Right ventricle myocardium inferior (tissue), 1 donor: Measurements from ENCODE around the gene CKMT2. TPM values are rescaled to one million over a fixed set of nuclear protein-coding genes. Genes with fewer than 3 reads are reported as not detected.
A peak's percentile ranks its signal among the peaks of the same experiment; 100 is the strongest.
"Not testable (repeated sequence)": the region's sequence is repeated elsewhere in the genome, so short reads cannot be mapped to it uniquely, and the experiment has no call there.

ENCODE experiments used
- ATAC-seq: fragments of 200-7000 bp; cut with Tn5 transposase; one replicate; pipeline ENCODE4 v1.9.1; 2020; ENCODE audit warnings: mild to moderate bottlenecking, moderate library complexity
- DNase-seq: peaks from one replicate; pipeline ENCODE4 v3.0.0; 2021; ENCODE audit errors: missing footprints
- intact Hi-C: fragments of 100-400 bp; cut with DNase I; formaldehyde crosslinking; loops from one replicate; pipeline ENCODE4 v1.11.0; 2022
- total RNA-seq: library from RNA; stranded (reverse); fragmentation: NEBNext Ultra II Directional; extraction: Animal tissue kit (Norgen Biotek cat#: 25700); gene quantifications from one replicate; pipeline ENCODE4 v1.2.1, GENCODE V29; 2021
- donor health status: DM: no; HTN: yes; CAD: no; lungs with severe emphysema.

The CKMT2 gene
- total RNA-seq, 1 donor from 2014 or later = 1,804 TPM

DNA sequence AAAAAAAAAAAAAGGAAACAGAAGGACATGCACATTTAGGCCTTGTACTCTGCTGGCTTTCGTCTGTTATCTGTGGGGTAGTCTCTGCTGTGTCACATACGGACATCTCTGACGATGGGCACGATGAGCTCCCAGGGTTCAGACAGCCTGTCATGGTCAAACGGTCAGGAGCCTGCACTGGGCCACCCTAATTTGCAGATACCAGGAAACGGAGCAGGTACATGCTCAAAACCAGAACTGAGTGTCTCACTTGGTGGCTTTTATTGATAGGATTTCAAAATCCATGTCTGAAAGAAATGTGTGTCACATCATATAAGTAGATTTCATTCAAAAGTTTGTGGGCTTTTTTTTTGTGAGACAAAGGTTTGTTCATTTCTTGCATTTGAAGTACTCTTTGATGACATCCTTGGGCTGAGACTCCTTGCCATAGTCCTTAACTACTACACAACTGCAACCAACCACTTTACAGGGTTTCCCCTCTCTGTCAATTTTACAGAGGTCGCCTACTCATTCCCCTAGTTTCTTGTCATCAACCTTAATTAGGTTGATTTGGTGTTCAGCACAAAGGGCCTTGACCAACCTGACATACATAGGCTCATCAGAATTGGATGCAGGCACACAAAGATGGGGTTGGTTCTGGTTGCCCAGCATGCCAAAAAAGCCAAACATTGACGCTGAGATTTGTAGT lies 9.0 kb downstream of the CKMT2 start:
- ATAC-seq (no peak), DNase-seq (no peak)
- intact Hi-C loops = no loop called here

DNA sequence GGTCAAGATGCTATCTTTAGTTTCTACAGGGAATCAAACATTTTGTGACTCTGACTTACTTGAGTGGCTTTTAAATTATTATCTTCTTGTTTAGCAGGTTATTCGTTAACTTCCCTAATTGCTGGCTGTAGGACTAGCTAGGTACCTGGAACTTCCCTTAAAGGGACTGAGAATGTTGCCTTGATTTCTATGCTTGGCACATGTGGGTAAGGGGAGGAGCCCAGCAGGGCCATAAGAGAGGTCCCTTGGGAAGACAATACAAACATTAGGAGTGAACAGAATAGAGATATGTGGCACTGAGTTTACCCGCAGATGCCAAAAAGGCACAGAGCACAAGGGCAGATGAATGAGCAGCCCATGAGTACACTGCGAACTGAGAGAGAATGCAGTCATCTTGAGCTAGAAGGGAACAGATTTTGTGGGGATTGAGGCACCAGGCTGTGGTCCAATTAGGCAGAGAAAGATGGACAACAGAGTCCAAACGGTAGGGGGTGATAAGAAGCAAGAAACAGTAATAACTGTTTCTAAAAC lies 9.8 kb downstream of the CKMT2 start:
- DNase-seq (no peak), ATAC-seq (peak; percentile 35)
- intact Hi-C loops = no loop called here

DNA sequence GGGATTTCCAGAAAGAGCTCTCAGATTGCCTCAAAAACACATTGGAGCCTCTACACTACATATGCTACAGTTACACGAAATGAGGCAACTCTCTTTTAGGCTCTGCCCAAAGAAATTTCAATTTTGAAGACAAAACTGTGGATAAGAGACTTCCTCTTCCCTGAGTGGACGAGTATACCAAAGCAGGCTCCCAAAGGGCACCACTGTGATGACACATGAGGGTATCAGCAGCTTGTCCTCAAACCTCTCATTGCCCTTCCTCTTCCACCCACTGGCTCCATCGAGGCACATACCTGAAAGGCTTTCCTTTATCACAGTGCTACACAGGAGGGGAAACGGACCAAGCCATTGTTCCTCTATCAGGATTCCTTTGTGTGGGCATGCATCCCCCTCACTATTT lies 11.3 kb downstream of the CKMT2 start:
- intact Hi-C loops = no loop called here
- ATAC-seq = no peak

DNA sequence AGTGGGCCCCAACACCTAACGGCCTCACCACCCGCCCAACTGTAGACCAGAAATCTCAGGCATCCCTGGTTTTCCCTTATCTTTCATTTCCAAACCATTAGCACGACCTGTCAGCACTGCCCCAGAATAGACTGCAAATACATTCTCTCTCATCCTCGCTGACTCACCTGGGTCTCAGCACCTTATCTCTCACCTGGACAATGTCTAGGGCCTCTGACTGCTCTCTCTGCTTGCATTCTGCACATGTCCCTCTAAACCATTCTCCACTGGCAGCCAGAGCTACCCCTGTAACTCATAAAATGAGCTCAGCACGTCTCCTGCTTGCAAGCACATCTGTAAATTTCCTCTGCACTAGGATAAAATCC lies 12.7 kb downstream of the CKMT2 start:
- no peak for DNase-seq
- intact Hi-C loops = no loop called here
- no peak for ATAC-seq

More for the DNA sequence above, 11.3 kb downstream of the CKMT2 start:
- DNase-seq = no peak

DNA sequence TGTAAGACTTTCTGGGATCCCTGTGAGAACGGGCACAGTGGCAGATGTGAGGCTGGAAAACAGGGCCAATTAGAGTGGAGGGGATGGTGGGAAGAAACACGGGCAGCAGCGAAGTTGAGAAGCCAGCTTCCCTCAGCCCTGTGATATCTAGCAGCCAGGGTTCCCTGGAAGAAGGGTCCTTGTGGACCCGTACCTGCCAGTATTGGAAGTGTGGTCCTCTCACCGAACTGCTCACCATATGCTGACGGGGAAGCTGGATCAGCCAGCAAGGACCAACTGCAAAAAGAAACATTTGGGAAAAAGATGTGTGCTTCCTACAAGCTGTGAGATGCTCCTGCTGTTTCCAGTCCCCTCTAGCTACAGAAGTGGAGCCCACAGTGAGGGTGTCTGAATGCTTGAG lies 13.6 kb downstream of the CKMT2 start:
- ATAC-seq (no peak), DNase-seq (no peak)
- intact Hi-C loops = no loop called here

DNA sequence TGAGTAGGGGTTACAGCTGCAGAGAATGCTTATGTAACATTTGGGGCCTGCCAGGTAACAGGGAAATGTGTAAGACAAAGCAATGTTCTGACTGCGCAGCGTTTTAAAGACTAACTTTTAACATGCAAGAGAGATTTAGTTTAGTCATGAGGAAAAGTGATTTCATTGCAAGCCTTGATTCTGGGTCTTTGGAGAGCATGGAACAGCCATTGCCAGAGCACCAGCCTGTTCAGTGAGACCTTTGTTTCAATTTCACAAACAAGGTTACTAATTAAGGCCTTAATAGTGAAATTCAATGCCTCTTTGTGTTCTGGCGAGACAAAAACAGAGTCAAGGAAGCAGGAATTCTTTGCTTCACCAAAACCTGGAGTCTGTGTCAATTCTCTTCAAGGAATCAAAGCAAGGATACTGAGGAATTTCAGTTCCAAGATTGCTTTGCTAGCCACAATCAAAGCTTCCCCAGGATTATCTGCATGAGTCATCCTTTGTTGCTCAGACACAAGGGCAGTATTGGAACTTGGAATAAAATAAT lies 14.4 kb downstream of the CKMT2 start:
- ATAC-seq = no peak
- intact Hi-C loops = no loop called here

DNA sequence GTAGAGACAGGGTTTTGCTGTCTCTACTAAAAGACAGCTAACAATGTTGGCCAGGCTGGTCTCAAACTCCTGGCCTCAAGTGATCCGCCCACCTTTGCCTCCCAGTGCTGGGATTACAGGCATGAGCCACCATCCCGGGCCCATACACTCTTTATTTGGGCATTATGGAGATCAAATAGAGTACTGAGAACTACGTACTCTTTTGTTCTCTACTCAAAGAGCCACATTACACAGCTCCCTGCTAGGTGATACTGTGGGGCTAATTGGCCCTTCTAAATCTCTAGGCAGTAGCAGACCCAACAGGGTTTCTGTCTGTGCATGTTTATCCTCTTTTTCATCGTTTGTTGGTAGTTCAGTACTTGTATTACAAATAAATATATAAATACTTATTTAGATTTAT lies 16.1 kb downstream of the CKMT2 start:
- ATAC-seq (no peak), DNase-seq (no peak)
- intact Hi-C loops = no loop called here

More for the DNA sequence above, 14.4 kb downstream of the CKMT2 start:
- no peak for DNase-seq

DNA sequence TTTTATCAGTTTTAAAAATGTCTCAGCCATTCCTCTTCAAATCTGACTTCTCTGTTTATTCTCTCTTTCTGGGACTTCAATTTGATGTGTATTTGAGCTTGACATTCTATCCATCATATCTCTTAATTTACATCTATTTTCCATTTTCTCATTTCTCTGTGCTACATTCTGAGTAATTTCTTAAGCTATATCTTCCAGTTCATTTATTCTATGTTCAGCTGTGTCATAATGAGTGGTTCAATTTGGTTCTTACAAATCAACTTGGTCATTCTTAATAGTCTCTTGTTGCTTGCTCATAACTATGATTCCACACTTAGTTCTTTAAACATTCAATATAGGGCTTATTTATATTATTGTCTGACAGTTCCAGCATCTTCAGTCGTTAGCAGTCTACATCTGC lies 16.9 kb downstream of the CKMT2 start:
- no peak for ATAC-seq
- intact Hi-C loops = no loop called here
- no peak for DNase-seq

DNA sequence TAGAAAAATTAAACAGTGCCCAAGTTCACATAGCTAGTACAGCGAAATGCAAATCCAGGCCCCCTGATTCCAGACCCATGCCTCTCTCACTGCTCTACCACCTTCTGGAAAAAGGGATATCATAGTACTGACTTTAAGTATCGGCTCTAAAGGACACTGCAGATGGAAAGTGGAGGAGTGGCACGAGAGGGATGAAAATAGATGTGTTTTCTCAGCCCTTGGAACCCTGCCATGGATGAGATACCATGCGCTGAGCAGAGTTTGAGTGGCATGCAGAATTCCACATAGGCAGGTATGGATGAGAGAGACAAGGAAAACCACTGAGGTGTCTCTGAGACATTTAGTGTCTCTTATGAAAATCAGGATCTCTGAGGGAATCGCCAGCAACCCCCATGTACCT lies 18.8 kb downstream of the CKMT2 start:
- DNase-seq = no peak
- intact Hi-C loops = loop anchor here (2.0 kb wide), 1 partner anchor 13 kb away; no protein-coding TSS in a partner anchor
- ATAC-seq = peak; percentile 56

DNA sequence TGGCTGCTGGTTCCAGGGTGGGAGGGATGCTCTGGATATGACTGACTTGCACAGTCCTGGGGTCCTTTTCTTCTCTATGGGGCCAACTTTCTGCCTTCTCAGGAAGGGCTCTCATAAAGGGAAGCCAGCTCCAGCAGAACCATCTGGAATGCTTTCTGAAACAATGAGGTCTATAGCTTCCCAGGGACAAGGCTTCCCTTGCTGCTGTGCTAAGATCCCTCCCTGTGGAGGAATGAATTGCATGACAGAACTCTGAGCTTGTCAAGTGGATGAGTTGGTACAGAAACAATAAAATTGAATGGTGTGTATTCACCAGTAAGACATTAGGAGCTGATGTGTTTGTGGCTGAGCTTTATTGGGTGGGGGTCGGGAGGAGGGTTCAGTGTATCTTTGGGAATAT lies 19.8 kb downstream of the CKMT2 start:
- ATAC-seq (no peak), DNase-seq (no peak)
- intact Hi-C loops = loop anchor here (2.0 kb wide), 1 partner anchor 14 kb away; no protein-coding TSS in a partner anchor

DNA sequence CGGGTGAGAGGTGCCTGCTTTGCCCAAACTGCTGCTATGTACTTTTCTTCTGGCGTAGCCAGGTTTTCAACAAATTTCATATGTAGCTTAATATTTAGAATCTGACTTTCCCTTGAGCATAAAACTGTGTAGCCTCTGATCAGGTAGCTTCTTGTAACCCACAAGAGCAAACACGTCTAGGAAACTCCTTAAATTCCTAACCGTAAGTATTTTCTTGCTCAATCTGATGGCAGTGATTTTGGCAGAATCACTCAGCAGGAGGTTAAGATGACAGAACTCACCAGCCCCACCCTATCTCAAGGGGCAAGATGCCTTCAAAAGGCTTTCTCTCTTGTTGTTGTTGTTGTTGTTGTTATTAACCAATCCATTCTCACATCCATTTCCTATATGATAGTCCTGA lies 20.8 kb downstream of the CKMT2 start:
- DNase-seq = no peak
- intact Hi-C loops = loop anchor here (2.0 kb wide), 1 partner anchor 15 kb away; no protein-coding TSS in a partner anchor

DNA sequence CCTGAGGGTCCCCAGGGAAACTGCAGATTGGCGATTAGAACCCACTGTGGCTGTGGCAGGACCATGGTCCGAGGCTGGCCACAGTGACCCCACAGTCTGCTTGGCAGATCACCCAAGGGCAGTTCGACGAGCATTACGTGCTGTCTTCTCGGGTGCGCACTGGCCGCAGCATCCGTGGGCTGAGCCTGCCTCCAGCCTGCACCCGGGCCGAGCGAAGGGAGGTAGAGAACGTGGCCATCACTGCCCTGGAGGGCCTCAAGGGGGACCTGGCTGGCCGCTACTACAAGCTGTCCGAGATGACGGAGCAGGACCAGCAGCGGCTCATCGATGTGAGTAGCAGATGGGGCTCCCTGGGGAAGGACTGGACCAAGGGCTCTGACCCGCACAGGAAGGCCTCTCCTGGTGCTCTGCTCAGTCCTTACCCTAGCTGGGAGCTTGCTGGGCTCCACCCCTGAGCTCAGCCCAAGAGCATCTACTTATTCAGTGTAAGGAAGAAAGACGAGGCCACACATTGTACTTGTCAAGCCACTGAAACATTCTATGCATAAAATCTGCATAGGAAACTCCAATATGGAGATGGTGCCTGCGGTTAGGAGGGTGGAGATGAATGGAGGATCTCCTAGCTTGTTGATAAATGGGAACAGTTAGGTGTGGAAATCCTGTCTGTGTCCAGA lies 21.9 kb downstream of the CKMT2 start:
- DNase-seq = no peak
- no peak for ATAC-seq
- intact Hi-C loops = no loop called here

More for the DNA sequence above, 20.8 kb downstream of the CKMT2 start:
- no peak for ATAC-seq

DNA sequence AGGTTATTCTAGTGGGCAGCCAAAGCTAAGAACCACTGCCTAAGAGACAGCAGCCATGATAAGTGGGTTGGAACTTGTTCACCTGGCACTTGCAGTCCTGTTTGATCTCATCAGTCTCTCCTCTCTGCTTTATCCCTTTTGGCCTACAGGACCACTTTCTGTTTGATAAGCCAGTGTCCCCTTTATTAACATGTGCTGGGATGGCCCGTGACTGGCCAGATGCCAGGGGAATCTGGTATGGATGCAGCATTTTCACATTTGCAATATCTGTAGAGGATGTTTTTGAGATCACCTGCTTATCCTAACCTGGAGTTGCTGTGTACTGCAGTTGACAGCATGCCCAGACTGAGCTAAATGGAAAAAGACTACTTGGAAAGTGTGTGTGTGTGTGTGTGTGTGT lies 23.6 kb downstream of the CKMT2 start:
- intact Hi-C loops = no loop called here
- no peak for DNase-seq
- ATAC-seq = no peak

DNA sequence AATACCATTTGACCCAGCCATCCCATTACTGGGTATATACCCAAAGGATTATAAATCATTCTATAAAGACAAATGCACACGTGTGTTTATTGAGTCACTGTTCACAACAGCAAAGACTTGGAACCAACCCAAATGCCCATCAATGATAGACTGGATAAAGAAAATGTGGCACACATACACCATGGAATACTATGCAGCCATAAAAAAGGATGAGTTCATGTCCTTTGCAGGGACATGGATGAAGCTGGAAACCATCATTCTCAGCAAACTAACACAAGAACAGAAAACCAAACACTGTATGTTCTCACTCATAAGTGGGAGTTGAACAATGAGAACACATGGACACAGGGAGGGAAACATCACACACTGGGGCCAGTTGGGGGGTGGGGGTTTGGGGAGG lies 29.7 kb downstream of the CKMT2 start:
- ATAC-seq, DNase-seq, intact Hi-C loops: not testable (repeated sequence)

DNA sequence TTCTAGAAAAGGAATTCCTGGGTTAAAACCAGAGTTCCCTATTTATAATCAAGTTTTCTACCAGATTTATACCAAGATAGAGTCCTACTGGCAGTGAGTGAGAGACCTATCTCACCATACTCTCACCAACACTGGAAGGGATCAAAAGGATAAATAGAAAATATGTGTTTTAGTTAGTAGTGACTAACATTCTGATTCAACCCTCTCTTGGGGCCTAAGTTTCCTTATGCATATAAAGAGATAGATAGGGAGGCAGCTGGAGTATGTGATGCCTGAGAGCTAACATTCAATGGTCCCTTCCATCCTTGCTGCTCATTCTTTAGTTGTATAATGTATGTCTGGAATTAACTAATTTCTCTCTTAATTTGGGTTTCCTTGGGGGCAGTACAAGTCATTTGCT lies 32.0 kb downstream of the CKMT2 start:
- no peak for DNase-seq
- intact Hi-C loops = no loop called here
- no peak for ATAC-seq

DNA sequence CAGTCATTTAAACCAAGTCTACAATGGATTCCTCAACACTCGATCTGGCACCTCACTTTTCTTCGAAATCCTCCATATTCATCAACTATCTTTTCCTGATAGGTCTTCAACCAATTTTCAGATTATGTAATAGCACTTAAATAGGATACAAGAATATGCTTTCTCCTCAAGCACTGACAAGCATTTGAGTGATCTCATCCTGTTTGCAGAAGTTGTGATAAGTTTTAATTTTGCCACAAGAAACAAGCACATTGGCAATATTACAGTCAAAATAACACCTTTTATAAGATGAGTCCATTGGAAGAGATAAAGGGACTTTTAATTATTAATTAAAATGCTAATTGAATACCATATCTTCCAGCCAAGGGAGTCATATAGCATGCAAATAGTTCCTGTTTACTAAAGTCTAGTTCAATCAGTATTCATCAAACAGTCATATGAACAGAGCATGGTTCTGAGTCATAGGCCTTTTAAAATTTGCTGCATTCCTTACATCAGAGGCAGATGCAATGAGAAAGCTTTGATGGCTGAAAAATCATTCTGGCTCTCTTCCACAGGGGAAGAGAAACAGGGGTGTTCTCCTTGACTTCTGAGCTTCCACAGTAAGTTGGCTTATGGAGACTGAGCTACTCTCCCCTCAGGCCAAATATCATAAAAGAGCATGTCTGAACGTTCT lies 35.5 kb downstream of the CKMT2 start:
- no peak for DNase-seq
- intact Hi-C loops = no loop called here
- no peak for ATAC-seq

DNA sequence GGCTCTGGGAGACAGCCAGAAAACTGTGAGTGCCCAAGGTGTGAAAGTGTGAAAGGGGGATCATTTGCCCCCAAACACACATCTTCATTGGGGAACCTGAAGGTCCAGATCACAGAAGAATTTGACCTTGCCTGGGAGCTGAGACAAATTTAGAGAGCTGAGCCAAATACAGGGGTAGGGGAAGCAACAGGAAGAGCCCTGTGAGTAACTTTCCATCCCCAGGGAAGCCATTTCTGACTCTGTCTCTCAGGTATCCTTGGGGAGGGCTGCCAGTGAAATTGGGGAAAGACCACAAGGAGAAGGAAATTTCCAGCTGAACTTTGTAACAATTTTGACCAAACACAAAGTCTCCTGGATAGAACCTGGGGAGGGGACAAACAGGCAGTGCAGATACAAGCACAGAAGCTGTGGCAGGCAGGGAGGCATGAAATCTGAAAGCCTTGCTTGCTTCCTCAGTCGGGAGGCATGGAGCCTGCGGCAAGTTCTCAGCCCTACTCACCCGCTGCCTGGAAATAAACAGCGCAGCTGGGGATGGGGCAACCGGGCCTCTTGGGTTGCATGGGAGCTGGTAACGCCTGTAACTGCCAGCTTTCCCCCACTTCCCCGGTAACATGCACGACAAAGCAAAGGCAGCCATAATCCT lies 36.8 kb downstream of the CKMT2 start:
- ATAC-seq (peak; percentile 37), DNase-seq (no peak)
- intact Hi-C loops = no loop called here

DNA sequence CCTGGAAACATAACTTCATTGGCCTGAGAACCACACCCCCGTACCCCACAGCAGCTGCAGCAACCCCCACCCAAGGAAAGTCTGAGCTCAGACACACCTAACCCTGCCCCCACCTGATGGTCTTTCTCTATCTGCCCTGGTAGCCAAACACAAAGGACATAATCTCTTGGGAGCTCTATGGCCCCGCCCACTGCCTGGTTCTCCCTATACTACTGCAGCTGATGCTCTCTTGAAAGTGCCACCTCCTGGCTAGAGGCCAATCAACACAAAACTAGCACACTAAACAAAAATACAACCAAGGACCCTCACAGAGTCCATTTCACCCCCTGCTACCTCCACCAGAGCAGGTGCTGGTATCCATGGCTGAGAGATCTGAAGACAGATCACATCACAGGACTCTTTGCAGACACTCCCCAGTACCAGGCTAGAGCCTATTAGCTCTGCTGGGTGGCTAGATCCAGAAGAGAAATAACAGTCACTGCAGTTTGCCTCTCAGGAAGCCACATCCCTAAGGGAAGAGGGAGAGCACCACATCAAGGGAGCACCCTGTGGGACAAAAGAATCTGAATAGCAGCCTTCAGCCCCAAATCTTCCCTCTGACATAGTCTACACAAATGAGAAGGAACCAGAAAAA lies 37.4 kb downstream of the CKMT2 start:
- intact Hi-C loops, DNase-seq: not testable (repeated sequence)
- ATAC-seq = peak; percentile 18

DNA sequence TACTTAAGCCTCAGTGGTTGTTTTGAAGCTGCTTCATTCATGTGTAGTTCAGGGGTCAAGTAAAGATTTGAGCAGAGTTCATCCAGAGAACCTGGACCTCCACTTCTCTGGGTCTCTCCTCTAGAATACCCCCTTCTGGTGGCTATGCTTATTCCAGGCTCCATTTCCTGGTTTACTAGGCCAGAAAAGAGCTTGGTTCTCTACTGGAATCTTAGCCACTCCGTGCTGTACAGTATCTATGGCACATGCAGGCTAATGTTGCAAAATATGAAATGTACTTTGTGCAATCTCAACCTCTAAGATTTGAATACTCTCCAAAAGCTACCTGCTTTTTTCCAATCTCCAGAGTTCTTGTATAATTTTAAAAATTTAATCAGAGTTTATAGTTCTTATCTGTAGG lies 50.9 kb downstream of the CKMT2 start:
- no peak for DNase-seq
- ATAC-seq = no peak
- intact Hi-C loops = no loop called here
